HepG2 (cell line): ENCODE measurements around the gene ONECUT1. TPM values are rescaled to one million over a fixed set of nuclear protein-coding genes. Genes with fewer than 3 reads are reported as not detected.

Experiments
- ARNTL ChIP-seq: sonication (generic); formaldehyde crosslinking; IDR thresholded peaks from 2 replicates; pipeline ENCODE4 v1.4.0; 2020; ENCODE audit warnings: mild to moderate bottlenecking, missing genetic modification reagents
- FOXO1 ChIP-seq: sonication (generic); formaldehyde crosslinking; IDR thresholded peaks from 2 replicates; pipeline ENCODE4 v1.4.0; 2020; ENCODE audit warnings: missing genetic modification reagents
- KAT7 ChIP-seq: IDR thresholded peaks from 2 replicates; pipeline ENCODE4 v1.6.1; 2018; ENCODE audit warnings: borderline replicate concordance, missing compliant biosample characterization
- RAD21 ChIP-seq: fragments of 450-650 bp; formaldehyde crosslinking; IDR thresholded peaks from 2 replicates; pipeline ENCODE4 v1.5.0; 2020; ENCODE audit warnings: mild to moderate bottlenecking
- SNAI1 ChIP-seq: sonication (generic); formaldehyde crosslinking; IDR thresholded peaks from 2 replicates; pipeline ENCODE4 v1.5.0; 2020; ENCODE audit warnings: mild to moderate bottlenecking, missing genetic modification reagents, borderline replicate concordance
- XBP1 ChIP-seq: sonication (generic); formaldehyde crosslinking; IDR thresholded peaks from 2 replicates; pipeline ENCODE4 v1.5.0; 2020; ENCODE audit warnings: missing genetic modification reagents
- ZFP91 ChIP-seq: sonication (generic); formaldehyde crosslinking; IDR thresholded peaks from 2 replicates; pipeline ENCODE4 v1.9.0; 2022; ENCODE audit warnings: missing genetic modification reagents, mild to moderate bottlenecking, borderline replicate concordance
- ZNF670 ChIP-seq: sonication (generic); formaldehyde crosslinking; IDR thresholded peaks from 2 replicates; pipeline ENCODE4 v1.8.0; 2022; ENCODE audit warnings: mild to moderate bottlenecking, missing genetic modification reagents, borderline replicate concordance
- ZSCAN20 ChIP-seq: sonication (generic); formaldehyde crosslinking; IDR thresholded peaks from 2 replicates; pipeline ENCODE4 v1.4.0; 2020; ENCODE audit warnings: missing genetic modification reagents, mild to moderate bottlenecking, borderline replicate concordance
- polyA plus RNA-seq, 8 experiments: library from polyadenylated mRNA; depleted of rRNA in 3 of 8; stranded (reverse) in 7 of 8; unstranded in 1 of 8; fragments of >200 nt; fragmentation: Illumina TruSeq in 4 of 8; extraction: Trizol in 4 of 8; gene quantifications; 2 replicates each; pipeline versions ENCODE4 v1.2.1 to v1.2.3, GENCODE V29; 2011 to 2016; ENCODE audit warnings: low read depth in 4 of 8, missing spikeins in 1 of 8, mixed read lengths in 1 of 8; ENCODE audit not compliant: insufficient read depth in 1 of 8
- total RNA-seq, 5 experiments: library from RNA; depleted of rRNA; stranded (reverse); fragments of >200 nt; fragmentation: Illumina TruSeq; extraction: Trizol; gene quantifications; 2 replicates each; pipeline ENCODE4 v1.2.3, GENCODE V29; 2016; ENCODE audit warnings: low read depth in 1 of 5
- TF ChIP-seq, protein P1 (sequence below): IDR thresholded peaks from 2 replicates; pipeline ENCODE4 v1.6.1; 2016; ENCODE audit warnings: low read depth, missing genetic modification reagents, missing compliant biosample characterization
- TF ChIP-seq, protein P2 (sequence below): IDR thresholded peaks from 2 replicates; pipeline ENCODE4 v1.6.1; 2016; ENCODE audit warnings: mild to moderate bottlenecking
- TF ChIP-seq, protein P3 (sequence below): IDR thresholded peaks from 2 replicates; pipeline ENCODE4 v1.6.1; 2016; ENCODE audit warnings: control low read depth
- TF ChIP-seq, protein P4 (sequence below): sonication (generic); formaldehyde crosslinking; IDR thresholded peaks from 2 replicates; pipeline ENCODE4 v1.4.0; 2020; ENCODE audit warnings: mild to moderate bottlenecking, missing genetic modification reagents

ONECUT1 gene
- total and polyA plus RNA-seq, 2 of the 13 experiments (the other 11 are each of a cell fraction or from before 2014, with no cell fraction given), result 3.5 to 9.1 TPM

DNA sequence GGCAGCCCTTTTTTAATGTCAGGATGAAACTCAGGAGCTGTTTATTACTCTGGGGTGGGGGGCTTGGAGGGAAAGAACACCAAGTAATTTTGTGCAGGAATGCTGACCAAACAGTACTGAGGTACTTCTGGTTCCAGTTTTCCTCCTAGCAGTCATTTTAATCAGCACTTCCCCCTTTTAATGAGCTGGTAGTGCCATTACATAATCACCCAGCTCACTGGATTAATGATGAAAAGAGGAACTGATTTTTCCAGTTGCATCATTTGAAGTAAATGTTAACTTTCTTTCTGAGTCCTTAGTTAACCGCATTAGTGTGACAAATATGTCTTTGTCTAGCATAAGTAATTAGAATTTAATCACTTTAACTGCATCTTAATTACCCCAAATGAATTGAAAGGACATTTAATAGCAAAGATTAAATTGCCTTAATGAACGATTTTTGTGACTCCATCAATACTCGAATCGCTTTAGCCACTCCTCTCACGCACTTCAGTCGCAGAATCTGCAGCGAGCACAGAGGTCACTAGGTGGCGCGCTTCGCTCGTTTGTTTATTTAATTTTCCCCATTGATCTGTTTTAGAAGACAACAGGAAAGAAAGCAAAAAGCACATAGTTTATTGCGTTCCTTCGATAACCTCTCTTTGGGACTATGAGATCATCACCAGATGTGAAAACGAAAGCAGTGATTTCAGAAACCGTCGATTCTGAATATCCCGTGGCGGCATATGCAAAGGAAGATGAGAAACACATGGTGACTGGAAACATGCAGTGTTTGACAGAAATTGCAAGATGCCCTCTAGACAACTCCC lies 9.8 kb downstream of the ONECUT1 start (continued):
- peak; percentile 83 for TF ChIP-seq RAD21 (CRISPR knock-in tag)
- TF ChIP-seq ARNTL (CRISPR knock-in tag), result no peak
- no peak for TF ChIP-seq KAT7 (CRISPR knock-in tag)
- no peak for TF ChIP-seq XBP1 (CRISPR knock-in tag)
- TF ChIP-seq ZSCAN20 (CRISPR knock-in tag), result no peak
- TF ChIP-seq FOXO1, result no peak; the same call in 1 of the 2 replicates
- TF ChIP-seq ZFP91, result no peak
- TF ChIP-seq, protein P1, sequence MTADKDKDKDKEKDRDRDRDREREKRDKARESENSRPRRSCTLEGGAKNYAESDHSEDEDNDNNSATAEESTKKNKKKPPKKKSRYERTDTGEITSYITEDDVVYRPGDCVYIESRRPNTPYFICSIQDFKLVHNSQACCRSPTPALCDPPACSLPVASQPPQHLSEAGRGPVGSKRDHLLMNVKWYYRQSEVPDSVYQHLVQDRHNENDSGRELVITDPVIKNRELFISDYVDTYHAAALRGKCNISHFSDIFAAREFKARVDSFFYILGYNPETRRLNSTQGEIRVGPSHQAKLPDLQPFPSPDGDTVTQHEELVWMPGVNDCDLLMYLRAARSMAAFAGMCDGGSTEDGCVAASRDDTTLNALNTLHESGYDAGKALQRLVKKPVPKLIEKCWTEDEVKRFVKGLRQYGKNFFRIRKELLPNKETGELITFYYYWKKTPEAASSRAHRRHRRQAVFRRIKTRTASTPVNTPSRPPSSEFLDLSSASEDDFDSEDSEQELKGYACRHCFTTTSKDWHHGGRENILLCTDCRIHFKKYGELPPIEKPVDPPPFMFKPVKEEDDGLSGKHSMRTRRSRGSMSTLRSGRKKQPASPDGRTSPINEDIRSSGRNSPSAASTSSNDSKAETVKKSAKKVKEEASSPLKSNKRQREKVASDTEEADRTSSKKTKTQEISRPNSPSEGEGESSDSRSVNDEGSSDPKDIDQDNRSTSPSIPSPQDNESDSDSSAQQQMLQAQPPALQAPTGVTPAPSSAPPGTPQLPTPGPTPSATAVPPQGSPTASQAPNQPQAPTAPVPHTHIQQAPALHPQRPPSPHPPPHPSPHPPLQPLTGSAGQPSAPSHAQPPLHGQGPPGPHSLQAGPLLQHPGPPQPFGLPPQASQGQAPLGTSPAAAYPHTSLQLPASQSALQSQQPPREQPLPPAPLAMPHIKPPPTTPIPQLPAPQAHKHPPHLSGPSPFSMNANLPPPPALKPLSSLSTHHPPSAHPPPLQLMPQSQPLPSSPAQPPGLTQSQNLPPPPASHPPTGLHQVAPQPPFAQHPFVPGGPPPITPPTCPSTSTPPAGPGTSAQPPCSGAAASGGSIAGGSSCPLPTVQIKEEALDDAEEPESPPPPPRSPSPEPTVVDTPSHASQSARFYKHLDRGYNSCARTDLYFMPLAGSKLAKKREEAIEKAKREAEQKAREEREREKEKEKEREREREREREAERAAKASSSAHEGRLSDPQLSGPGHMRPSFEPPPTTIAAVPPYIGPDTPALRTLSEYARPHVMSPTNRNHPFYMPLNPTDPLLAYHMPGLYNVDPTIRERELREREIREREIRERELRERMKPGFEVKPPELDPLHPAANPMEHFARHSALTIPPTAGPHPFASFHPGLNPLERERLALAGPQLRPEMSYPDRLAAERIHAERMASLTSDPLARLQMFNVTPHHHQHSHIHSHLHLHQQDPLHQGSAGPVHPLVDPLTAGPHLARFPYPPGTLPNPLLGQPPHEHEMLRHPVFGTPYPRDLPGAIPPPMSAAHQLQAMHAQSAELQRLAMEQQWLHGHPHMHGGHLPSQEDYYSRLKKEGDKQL, result no peak
- TF ChIP-seq, protein P2, sequence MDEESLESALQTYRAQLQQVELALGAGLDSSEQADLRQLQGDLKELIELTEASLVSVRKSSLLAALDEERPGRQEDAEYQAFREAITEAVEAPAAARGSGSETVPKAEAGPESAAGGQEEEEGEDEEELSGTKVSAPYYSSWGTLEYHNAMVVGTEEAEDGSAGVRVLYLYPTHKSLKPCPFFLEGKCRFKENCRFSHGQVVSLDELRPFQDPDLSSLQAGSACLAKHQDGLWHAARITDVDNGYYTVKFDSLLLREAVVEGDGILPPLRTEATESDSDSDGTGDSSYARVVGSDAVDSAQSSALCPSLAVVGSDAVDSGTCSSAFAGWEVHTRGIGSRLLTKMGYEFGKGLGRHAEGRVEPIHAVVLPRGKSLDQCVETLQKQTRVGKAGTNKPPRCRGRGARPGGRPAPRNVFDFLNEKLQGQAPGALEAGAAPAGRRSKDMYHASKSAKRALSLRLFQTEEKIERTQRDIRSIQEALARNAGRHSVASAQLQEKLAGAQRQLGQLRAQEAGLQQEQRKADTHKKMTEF (CRISPR knock-in tag), result peak; percentile 42; the same call in 1 of the 2 replicates
- no peak for TF ChIP-seq SNAI1
- TF ChIP-seq, protein P3, sequence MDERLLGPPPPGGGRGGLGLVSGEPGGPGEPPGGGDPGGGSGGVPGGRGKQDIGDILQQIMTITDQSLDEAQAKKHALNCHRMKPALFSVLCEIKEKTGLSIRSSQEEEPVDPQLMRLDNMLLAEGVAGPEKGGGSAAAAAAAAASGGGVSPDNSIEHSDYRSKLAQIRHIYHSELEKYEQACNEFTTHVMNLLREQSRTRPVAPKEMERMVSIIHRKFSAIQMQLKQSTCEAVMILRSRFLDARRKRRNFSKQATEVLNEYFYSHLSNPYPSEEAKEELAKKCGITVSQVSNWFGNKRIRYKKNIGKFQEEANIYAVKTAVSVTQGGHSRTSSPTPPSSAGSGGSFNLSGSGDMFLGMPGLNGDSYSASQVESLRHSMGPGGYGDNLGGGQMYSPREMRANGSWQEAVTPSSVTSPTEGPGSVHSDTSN (CRISPR knock-in tag), result no peak
- TF ChIP-seq ZNF670 (CRISPR knock-in tag), result no peak
- TF ChIP-seq, protein P4, sequence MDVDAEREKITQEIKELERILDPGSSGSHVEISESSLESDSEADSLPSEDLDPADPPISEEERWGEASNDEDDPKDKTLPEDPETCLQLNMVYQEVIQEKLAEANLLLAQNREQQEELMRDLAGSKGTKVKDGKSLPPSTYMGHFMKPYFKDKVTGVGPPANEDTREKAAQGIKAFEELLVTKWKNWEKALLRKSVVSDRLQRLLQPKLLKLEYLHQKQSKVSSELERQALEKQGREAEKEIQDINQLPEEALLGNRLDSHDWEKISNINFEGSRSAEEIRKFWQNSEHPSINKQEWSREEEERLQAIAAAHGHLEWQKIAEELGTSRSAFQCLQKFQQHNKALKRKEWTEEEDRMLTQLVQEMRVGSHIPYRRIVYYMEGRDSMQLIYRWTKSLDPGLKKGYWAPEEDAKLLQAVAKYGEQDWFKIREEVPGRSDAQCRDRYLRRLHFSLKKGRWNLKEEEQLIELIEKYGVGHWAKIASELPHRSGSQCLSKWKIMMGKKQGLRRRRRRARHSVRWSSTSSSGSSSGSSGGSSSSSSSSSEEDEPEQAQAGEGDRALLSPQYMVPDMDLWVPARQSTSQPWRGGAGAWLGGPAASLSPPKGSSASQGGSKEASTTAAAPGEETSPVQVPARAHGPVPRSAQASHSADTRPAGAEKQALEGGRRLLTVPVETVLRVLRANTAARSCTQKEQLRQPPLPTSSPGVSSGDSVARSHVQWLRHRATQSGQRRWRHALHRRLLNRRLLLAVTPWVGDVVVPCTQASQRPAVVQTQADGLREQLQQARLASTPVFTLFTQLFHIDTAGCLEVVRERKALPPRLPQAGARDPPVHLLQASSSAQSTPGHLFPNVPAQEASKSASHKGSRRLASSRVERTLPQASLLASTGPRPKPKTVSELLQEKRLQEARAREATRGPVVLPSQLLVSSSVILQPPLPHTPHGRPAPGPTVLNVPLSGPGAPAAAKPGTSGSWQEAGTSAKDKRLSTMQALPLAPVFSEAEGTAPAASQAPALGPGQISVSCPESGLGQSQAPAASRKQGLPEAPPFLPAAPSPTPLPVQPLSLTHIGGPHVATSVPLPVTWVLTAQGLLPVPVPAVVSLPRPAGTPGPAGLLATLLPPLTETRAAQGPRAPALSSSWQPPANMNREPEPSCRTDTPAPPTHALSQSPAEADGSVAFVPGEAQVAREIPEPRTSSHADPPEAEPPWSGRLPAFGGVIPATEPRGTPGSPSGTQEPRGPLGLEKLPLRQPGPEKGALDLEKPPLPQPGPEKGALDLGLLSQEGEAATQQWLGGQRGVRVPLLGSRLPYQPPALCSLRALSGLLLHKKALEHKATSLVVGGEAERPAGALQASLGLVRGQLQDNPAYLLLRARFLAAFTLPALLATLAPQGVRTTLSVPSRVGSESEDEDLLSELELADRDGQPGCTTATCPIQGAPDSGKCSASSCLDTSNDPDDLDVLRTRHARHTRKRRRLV (CRISPR knock-in tag), result no peak
